Transverse colon (tissue), 4 donors: ENCODE data around the gene CCNL2. TPM values are rescaled to one million over a fixed set of nuclear protein-coding genes. Genes with fewer than 3 reads are reported as not detected.
A peak's percentile ranks its signal among the peaks of the same experiment; 100 is the strongest.

Experiments
- DNase-seq: peaks from one replicate; pipeline ENCODE4 v3.0.0-alpha.2; 2019
- H3K27ac ChIP-seq, 4 donors: fragments of 200-600 bp; sonication (generic); 2 replicates each; pipeline ENCODE4 v1.5.1; 2016 to 2018; ENCODE audit warnings: inconsistent platforms in 4 of 4
- H3K27me3 ChIP-seq: fragments of 200-600 bp; sonication (generic); 2 replicates; pipeline ENCODE4 v1.5.1; 2017; ENCODE audit warnings: inconsistent platforms
- H3K36me3 ChIP-seq, 4 donors: fragments of 200-600 bp; sonication (generic); 2 replicates each; pipeline ENCODE4 v1.5.1; 2017 to 2019; ENCODE audit warnings: inconsistent platforms in 4 of 4
- H3K4me1 ChIP-seq, 4 donors: fragments of 200-600 bp; sonication (generic); 2 replicates each; pipeline ENCODE4 v1.5.1; 2017 to 2020; ENCODE audit warnings: inconsistent platforms in 4 of 4
- H3K4me3 ChIP-seq, 4 donors: fragments of 200-600 bp; sonication (generic); 1 replicate in 1 of 4; 2 replicates in 3 of 4; pipeline versions ENCODE4 v1.5.1 to v1.6.1; 2017 to 2019; ENCODE audit warnings: inconsistent platforms in 4 of 4
- H3K9me3 ChIP-seq, 2 donors: fragments of 200-600 bp; sonication (generic); 2 replicates each; pipeline ENCODE4 v1.5.1; 2017 to 2019; ENCODE audit warnings: inconsistent platforms in 2 of 2
- EP300 ChIP-seq: sonication (generic); formaldehyde crosslinking; IDR thresholded peaks from one replicate; pipeline ENCODE4 v1.6.1; 2017; ENCODE audit warnings: antibody characterized with exemption, low read depth
- POLR2A ChIP-seq: fragments of 450-650 bp; IDR thresholded peaks from one replicate; pipeline ENCODE4 v1.6.1; 2016; ENCODE audit warnings: antibody characterized with exemption, mild to moderate bottlenecking, moderate library complexity
- POLR2AphosphoS5 ChIP-seq, 3 donors: sonication (generic); formaldehyde crosslinking; IDR thresholded peaks; one replicate each; pipeline ENCODE4 v1.6.1; 2016; ENCODE audit warnings: antibody characterized with exemption in 3 of 3
- WGBS, 2 donors: methylation state at CpG; one replicate each; pipeline ENCODE4 v1.1.5; 2018; ENCODE audit warnings: low coverage in 1 of 2; 5-methylcytosine and 5-hydroxymethylcytosine counted together
- in situ Hi-C, 4 donors: fragments of 200-750 bp; cut with MboI; loops; one replicate each; pipeline versions ENCODE4 v1.15.0 to v1.15.1; 2017; ENCODE audit warnings: low sequenced_read_pairs in 3 of 4, low pct_ligation_motif_present in 1 of 4, low pct_unique_long_range_greater_than_20kb in 1 of 4
- intact Hi-C: fragments of 100-400 bp; cut with DNase I; formaldehyde crosslinking; loops from one replicate; pipeline ENCODE4 v1.15.1; 2023; ENCODE audit warnings: low total_unique reads
- total RNA-seq, 4 donors: library from RNA; depleted of rRNA; stranded (reverse); fragments of >200 nt; gene quantifications; one replicate each; pipeline ENCODE4 v1.1.0, GENCODE V29; 2016
- TF ChIP-seq, protein P1 (sequence below), 5 experiments: fragments of 200-600 bp in 3 of 5; fragments of 450-650 bp in 2 of 5; sonication (generic) in 3 of 5; IDR thresholded peaks; 1 replicate in 2 of 5; 2 replicates in 3 of 5; pipeline ENCODE4 v1.5.1; 2016 to 2017; ENCODE audit warnings: antibody characterized with exemption in 5 of 5, inconsistent platforms in 3 of 5, mild to moderate bottlenecking in 2 of 5, moderate library complexity in 1 of 5

CCNL2 gene
- total RNA-seq, 4 donors from 2014 or later: 169 to 657 (median 349) TPM

DNA sequence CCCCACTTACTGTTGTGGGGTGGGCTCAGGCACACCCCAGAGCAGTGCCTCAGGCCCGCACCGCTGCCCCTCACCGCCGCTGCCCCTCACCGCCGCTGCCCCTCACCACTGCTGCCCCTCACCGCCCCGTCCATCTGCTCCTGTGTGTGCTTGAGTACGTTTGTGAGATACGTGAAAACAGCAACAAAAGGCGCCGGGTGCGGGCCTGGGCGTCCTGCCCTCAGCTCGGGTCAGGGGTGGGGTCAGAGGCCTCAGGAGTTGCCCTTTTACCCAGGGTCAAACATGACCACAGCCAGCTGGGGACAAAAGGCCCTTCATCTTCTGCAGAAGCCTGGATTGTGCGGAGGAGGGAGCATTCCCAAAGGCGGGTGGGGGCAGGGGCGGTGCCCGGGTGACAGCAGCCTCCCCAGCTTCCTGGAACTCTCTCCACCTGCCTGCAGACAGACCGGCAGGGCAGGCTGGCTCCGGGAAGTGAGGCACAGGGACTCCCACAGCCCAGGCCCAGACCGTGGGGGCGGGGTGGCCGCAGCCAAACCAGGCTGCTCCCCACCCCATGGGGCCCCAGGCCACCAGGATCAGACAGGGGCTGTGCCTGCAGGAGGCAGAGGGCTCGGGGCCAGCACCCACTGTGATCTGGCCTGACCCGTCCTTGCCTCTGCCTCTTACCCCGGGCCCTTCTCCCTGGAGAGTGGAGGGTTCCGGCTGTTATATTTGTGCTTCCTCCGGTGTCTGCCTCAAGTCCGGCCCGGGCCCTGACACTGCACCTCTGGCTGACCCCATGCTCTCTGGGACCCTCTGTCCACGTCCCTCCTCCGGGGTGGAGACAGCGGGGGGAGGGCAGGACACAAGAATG is 34.0 kb upstream of the CCNL2 start:
- Histone ChIP-seq H3K4me1 (peaks cover 73 to 86% (median 83%) of the 10 kb centered on the region in 4 donors), H3K36me3 (no peaks in the 10 kb centered on the region), H3K4me3 (peak overlapping the region in 2 of 4 donors; percentile 17), H3K27me3 (peaks cover 1% of the 10 kb centered on the region), H3K9me3 (no peaks in the 10 kb centered on the region), H3K27ac (peak overlapping the region; percentile 88 to 96 (median 94))
- TF ChIP-seq POLR2AphosphoS5 (IDR thresholded peaks at IDR 0.05): peak; percentile 88 to 90 (median 90)
- TF ChIP-seq POLR2A: peak; percentile 87
- TF ChIP-seq, protein P1, sequence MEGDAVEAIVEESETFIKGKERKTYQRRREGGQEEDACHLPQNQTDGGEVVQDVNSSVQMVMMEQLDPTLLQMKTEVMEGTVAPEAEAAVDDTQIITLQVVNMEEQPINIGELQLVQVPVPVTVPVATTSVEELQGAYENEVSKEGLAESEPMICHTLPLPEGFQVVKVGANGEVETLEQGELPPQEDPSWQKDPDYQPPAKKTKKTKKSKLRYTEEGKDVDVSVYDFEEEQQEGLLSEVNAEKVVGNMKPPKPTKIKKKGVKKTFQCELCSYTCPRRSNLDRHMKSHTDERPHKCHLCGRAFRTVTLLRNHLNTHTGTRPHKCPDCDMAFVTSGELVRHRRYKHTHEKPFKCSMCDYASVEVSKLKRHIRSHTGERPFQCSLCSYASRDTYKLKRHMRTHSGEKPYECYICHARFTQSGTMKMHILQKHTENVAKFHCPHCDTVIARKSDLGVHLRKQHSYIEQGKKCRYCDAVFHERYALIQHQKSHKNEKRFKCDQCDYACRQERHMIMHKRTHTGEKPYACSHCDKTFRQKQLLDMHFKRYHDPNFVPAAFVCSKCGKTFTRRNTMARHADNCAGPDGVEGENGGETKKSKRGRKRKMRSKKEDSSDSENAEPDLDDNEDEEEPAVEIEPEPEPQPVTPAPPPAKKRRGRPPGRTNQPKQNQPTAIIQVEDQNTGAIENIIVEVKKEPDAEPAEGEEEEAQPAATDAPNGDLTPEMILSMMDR (IDR thresholded peaks at IDR 0.05): no peak
- TF ChIP-seq EP300: peak; percentile 93
- intact Hi-C loops: no loop called here
- 38% methylated on average over 32 of the region's 34 CpGs; no CpG with 5 or more reads in 1 of the 2 donors for WGBS, 2 donors
- in situ Hi-C loops: no loop called here
- peak; percentile 93 for DNase-seq

DNA sequence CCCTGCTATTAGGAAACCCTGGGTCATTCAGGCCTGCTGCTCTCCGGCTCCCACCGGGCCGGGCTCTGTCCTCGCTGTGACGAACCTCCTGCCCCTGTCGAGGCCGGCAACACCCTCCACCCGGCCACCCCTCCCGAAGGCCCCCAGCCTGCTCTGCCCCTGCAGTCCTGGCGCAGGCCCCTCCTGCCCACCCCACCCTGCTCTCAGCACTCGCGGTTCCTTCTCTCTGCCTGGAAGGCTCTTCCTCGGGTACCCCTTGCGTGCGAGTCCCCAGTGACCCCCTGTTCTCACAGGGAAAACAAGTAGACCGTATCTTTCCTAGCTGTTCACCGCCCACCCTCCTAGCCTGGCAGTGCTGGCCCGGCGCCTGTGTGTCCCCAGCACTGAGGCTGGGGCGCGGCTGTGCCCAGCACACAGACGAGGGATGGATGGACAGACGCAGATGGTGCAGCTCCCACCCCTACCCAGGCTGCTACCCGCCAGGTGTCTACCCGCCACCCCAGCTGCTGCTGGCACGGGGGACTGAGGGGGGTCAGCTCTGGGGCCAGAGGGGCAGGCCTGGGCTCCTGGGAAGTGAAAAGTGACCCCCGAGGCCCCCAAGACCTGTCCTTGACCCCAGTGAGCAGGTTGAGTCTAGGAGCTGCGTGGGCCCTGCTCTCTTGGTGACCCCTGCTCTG is 33.3 kb upstream of the CCNL2 start:
- H3K27ac ChIP-seq: peak overlapping the region; percentile 88 to 96 (median 94)
- TF ChIP-seq, protein P1 (IDR thresholded peaks at IDR 0.05): no peak
- TF ChIP-seq POLR2AphosphoS5 (IDR thresholded peaks at IDR 0.05) (no peak), POLR2A (no peak), EP300 (no peak)
- 59% methylated on average over 28 of the region's 28 CpGs; no CpG with 5 or more reads in 1 of the 2 donors for WGBS, 2 donors
- in situ Hi-C loops (no loop called here), intact Hi-C loops (no loop called here)
- no peaks in the 10 kb centered on the region for H3K36me3 ChIP-seq
- no peaks in the 10 kb centered on the region for H3K9me3 ChIP-seq
- peaks cover 6% of the 10 kb centered on the region for H3K27me3 ChIP-seq
- DNase-seq: no peak
- peaks cover 67 to 80% (median 76%) of the 10 kb centered on the region in 4 donors for H3K4me1 ChIP-seq
- no peak overlapping the region for H3K4me3 ChIP-seq

DNA sequence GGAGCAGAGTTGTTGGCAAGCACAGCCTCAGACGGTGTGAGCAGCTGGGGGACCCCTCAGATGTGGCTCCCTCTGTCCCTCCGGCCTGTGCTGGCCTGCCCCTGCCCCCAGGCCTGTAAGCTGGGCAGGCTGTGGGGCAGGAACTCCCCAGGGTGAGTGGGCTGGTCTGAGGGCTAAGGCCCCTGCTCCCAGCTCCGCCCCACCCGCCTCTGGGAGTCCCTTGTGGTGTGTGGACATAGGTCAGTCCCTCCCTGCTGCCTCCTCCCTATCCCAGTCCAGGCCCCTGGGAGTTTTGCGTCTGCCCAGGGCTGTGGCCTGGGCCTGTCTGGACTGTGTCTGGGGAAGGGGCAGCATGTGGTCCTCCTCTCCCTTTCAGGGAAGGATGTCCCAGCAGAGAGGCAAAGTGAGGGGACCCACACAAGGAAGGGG is 32.7 kb upstream of the CCNL2 start:
- Histone ChIP-seq H3K27ac (peak overlapping the region; percentile 88 to 96 (median 94)), H3K27me3 (peaks cover 9% of the 10 kb centered on the region), H3K9me3 (no peaks in the 10 kb centered on the region), H3K36me3 (no peaks in the 10 kb centered on the region), H3K4me1 (peaks cover 64 to 74% (median 70%) of the 10 kb centered on the region in 4 donors), H3K4me3 (no peak overlapping the region)
- DNase-seq: peak; percentile 74
- TF ChIP-seq POLR2AphosphoS5 (IDR thresholded peaks at IDR 0.05): peak in 2 of 3 donors; percentile 33 to 37
- no peak for TF ChIP-seq EP300
- in situ Hi-C loops: no loop called here
- 32% methylated on average over 5 of the region's 5 CpGs; no CpG with 5 or more reads in 1 of the 2 donors for WGBS, 2 donors
- intact Hi-C loops: no loop called here

DNA sequence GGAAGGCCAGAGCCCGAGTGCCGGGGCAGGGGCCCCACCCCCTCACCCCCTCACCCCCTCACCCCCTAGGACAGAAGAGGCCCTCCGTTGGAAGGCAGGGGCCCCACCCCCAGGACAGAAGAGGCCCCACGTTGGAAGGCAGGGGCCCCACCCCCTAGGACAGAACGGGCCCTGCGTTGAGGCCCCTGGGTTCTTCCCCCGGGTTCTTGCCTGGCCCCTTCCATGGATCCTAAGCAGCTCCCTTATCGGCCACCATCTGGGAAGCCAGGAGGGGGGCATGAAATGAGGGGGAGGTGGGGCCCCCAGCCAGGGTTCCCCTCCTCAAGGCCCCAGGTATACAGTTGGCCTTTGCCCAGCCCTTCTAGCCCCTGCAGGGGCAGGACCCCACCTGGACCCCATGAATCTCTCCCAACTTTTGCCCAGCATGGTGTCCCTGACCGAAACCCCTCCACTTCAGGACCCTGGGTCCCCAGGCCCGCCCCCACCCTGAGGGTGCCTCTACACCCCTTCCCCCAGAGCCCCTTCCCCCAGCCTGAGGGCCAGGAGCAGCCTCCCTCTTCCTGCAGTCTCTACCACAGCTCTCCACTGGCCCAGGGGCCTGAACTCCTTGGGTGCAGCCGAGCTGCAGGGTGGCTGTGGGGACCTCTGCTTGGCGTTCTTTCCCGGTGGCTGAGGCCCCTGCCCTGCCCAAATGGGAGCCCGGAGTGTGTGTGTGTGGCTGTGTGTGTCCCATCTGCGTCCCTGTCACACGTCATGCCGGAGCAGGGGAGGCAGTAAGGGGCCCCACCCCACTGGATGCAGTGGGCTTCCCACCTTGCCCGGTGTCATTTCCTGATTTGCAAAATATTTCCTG is 32.1 kb upstream of the CCNL2 start:
- DNase-seq: no peak
- no peak for TF ChIP-seq EP300
- peak overlapping the region; percentile 88 to 96 (median 94) for H3K27ac ChIP-seq
- H3K4me3 ChIP-seq: no peak overlapping the region
- H3K9me3 ChIP-seq: no peaks in the 10 kb centered on the region
- H3K4me1 ChIP-seq: peaks cover 61 to 68% (median 64%) of the 10 kb centered on the region in 4 donors
- in situ Hi-C loops: no loop called here
- 61% methylated on average over 17 of the region's 18 CpGs; no CpG with 5 or more reads in 1 of the 2 donors for WGBS, 2 donors
- peaks cover 15% of the 10 kb centered on the region for H3K27me3 ChIP-seq
- intact Hi-C loops: no loop called here
- no peaks in the 10 kb centered on the region for H3K36me3 ChIP-seq
